ENCODE results near the gene SEMA5A.

Gene SEMA5A

DNA sequence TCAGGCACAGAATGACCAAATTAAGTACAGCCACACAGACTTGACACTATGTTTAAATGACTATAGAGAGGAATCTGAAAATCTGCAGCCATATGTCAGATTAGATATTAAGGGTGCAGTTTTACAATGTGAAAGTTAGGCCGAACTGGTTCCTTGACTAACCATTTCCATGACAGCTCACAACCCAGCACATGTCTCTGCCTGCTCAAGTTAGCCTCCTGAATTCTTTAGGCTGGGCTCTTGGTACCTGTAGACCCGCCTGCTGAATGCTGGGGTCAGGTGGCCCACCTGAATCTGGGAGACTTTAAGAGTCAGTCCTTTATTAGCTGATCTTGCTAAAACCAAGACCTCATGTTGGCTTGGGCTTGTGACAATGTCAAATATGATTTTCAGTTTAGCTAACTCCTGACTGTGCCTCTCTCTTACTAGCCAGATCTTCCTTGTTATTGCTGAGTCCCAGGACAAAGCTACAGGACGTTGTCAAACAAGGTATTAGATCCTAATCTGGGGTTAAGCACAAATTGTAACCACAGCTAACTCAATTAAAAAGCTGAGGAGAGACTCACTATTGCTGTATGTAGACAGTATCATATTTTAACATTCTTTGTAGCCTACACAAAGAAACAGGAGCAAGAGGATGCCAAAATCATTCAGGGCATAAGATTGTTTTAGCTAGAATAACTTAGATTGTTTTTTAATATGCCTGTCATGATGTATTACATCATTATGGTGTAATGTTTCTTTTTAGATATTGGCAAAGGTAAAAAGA lies 490.9 kb downstream of the SEMA5A start:
- no peaks in the 10 kb centered on the region for H3K36me3 ChIP-seq (ENCODE audit: control insufficient read depth, insufficient read depth, low read length)
- H2AK5ac ChIP-seq (ENCODE audit: low read length), result no peak overlapping the region
- no peak overlapping the region for H2BK15ac ChIP-seq (replicated peaks; ENCODE audit: low read depth)
- no peak overlapping the region for H3K23ac ChIP-seq (ENCODE audit: low read length)
- no peak overlapping the region for H3K56ac ChIP-seq (ENCODE audit: low read length)
- H4K8ac ChIP-seq (ENCODE audit: low read depth, low read length), result no peak overlapping the region
- no peaks in the 10 kb centered on the region for H3K79me1 ChIP-seq (ENCODE audit: low read length)
- H3K79me2 ChIP-seq (ENCODE audit: control insufficient read depth, insufficient read depth, low read length), result no peaks in the 10 kb centered on the region
- no peaks in the 10 kb centered on the region for H3K27me3 ChIP-seq (ENCODE audit: insufficient read depth, low read length, poor library complexity)
- no peak for DNase-seq
- H2BK120ac ChIP-seq (ENCODE audit: low read depth, low read length), result no peak overlapping the region
- H3K4me2 ChIP-seq (ENCODE audit: low read length), result no peak overlapping the region
- H3K18ac ChIP-seq (ENCODE audit: low read length), result no peak overlapping the region
- H3K4ac ChIP-seq (ENCODE audit: low read depth, low read length), result no peak overlapping the region
- H3K9ac ChIP-seq (ENCODE audit: low read length), result no peak overlapping the region
- no peak overlapping the region for H3K4me3 ChIP-seq (ENCODE audit: low read length)
- no peak overlapping the region for H4K5ac ChIP-seq (ENCODE audit: low read length)
- no CpG with 5 or more reads among the region's 3 CpGs for WGBS (ENCODE audit: extremely low coverage, insufficient coverage, low lambda C conversion rate)
- H2BK5ac ChIP-seq (ENCODE audit: low read length), result no peak overlapping the region
- H3K4me1 ChIP-seq (ENCODE audit: control insufficient read depth, low read depth, low read length), result no peaks in the 10 kb centered on the region
- H3K27ac ChIP-seq (ENCODE audit: low read depth, low read length), result no peak overlapping the region

- Histone ChIP-seq H3K27ac (ENCODE audit: low read depth, low read length) (no peak overlapping the region), H3K4me3 (ENCODE audit: low read length) (no peak overlapping the region), H3K18ac (ENCODE audit: low read length) (no peak overlapping the region), H3K79me2 (ENCODE audit: control insufficient read depth, insufficient read depth, low read length) (no peaks in the 10 kb centered on the region), H3K27me3 (ENCODE audit: insufficient read depth, low read length, poor library complexity) (no peaks in the 10 kb centered on the region), H3K4me1 (ENCODE audit: control insufficient read depth, low read depth, low read length) (no peaks in the 10 kb centered on the region), H3K79me1 (ENCODE audit: low read length) (no peaks in the 10 kb centered on the region), H3K9ac (ENCODE audit: low read length) (no peak overlapping the region), H2BK15ac (replicated peaks; ENCODE audit: low read depth) (no peak overlapping the region), H3K4ac (ENCODE audit: low read depth, low read length) (no peak overlapping the region), H2BK120ac (ENCODE audit: low read depth, low read length) (no peak overlapping the region), H3K56ac (ENCODE audit: low read length) (no peak overlapping the region), H3K36me3 (ENCODE audit: control insufficient read depth, insufficient read depth, low read length) (no peaks in the 10 kb centered on the region), H2BK5ac (ENCODE audit: low read length) (no peak overlapping the region), H2AK5ac (ENCODE audit: low read length) (no peak overlapping the region), H3K23ac (ENCODE audit: low read length) (no peak overlapping the region), H4K5ac (ENCODE audit: low read length) (no peak overlapping the region), H4K8ac (ENCODE audit: low read depth, low read length) (no peak overlapping the region), H3K4me2 (ENCODE audit: low read length) (no peak overlapping the region)
- DNase-seq, result no peak
- WGBS (ENCODE audit: extremely low coverage, insufficient coverage, low lambda C conversion rate), result no CpG with 5 or more reads among the region's 6 CpGs
These were observed 491.6 kb downstream of the SEMA5A start for GRCh38 chr5:9054322-9054721.

DNA sequence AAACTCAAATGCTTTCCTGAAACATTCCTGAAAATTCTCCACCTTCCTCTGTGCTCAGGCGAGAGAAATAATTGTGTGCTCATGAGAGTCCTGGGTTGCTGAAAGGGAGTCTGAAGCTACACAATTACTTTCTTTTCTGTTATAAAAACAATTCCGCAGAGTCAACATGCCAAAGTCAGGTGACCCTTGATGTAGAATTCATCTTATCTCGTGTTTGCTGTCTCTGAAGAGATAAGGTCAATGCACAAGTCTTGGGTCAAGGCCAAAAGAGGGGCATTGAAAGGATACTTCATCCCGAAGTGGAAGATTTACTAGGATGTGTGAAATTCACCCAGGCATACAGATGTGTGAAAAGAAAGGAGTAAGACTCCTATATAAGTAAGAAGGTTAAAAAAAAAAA lies 493.5 kb downstream of the SEMA5A start:
- Histone ChIP-seq H3K4me2 (ENCODE audit: low read length) (no peak overlapping the region), H3K79me2 (ENCODE audit: control insufficient read depth, insufficient read depth, low read length) (no peaks in the 10 kb centered on the region), H3K4me1 (ENCODE audit: control insufficient read depth, low read depth, low read length) (no peaks in the 10 kb centered on the region), H4K5ac (ENCODE audit: low read length) (no peak overlapping the region), H3K79me1 (ENCODE audit: low read length) (no peaks in the 10 kb centered on the region), H2AK5ac (ENCODE audit: low read length) (no peak overlapping the region), H3K27me3 (ENCODE audit: insufficient read depth, low read length, poor library complexity) (no peaks in the 10 kb centered on the region), H2BK15ac (replicated peaks; ENCODE audit: low read depth) (no peak overlapping the region), H3K18ac (ENCODE audit: low read length) (no peak overlapping the region), H3K9ac (ENCODE audit: low read length) (no peak overlapping the region), H3K36me3 (ENCODE audit: control insufficient read depth, insufficient read depth, low read length) (peaks cover 1% of the 10 kb centered on the region), H3K23ac (ENCODE audit: low read length) (no peak overlapping the region), H3K27ac (ENCODE audit: low read depth, low read length) (no peak overlapping the region), H3K56ac (ENCODE audit: low read length) (no peak overlapping the region), H2BK5ac (ENCODE audit: low read length) (no peak overlapping the region), H3K4ac (ENCODE audit: low read depth, low read length) (no peak overlapping the region), H3K4me3 (ENCODE audit: low read length) (no peak overlapping the region), H2BK120ac (ENCODE audit: low read depth, low read length) (no peak overlapping the region), H4K8ac (ENCODE audit: low read depth, low read length) (no peak overlapping the region)
- DNase-seq, result peak; percentile 39
- WGBS (ENCODE audit: extremely low coverage, insufficient coverage, low lambda C conversion rate), result no CpG with 5 or more reads among the region's 4 CpGs

DNA sequence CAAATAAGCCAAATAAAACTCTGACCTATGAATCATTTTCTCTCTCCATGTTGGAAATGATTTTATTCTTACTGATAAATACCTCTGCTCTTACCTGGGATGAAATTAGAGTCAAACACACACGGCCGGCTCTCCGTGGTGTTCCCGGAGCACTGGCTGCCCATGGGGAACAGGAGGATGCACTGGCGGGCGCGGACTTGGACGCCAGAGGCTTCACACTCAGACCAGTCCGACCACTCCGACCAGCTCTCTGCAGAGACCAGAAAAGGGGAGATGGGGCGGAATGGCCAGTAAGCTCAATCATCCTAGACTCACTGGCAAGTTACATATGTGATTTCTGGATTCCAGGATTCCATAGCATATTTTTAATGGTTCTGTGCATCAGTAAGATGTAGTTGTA lies 494.1 kb downstream of the SEMA5A start:
- no peak overlapping the region for H3K56ac ChIP-seq (ENCODE audit: low read length)
- H3K4me2 ChIP-seq (ENCODE audit: low read length), result no peak overlapping the region
- H2BK5ac ChIP-seq (ENCODE audit: low read length), result no peak overlapping the region
- WGBS (ENCODE audit: extremely low coverage, insufficient coverage, low lambda C conversion rate), result no CpG with 5 or more reads among the region's 11 CpGs
- no peak for DNase-seq
- H2BK15ac ChIP-seq (replicated peaks; ENCODE audit: low read depth), result no peak overlapping the region
- no peaks in the 10 kb centered on the region for H3K79me1 ChIP-seq (ENCODE audit: low read length)
- H4K5ac ChIP-seq (ENCODE audit: low read length), result no peak overlapping the region
- H3K9ac ChIP-seq (ENCODE audit: low read length), result no peak overlapping the region
- H3K4me1 ChIP-seq (ENCODE audit: control insufficient read depth, low read depth, low read length), result no peaks in the 10 kb centered on the region
- H3K36me3 ChIP-seq (ENCODE audit: control insufficient read depth, insufficient read depth, low read length), result peaks cover 1% of the 10 kb centered on the region
- no peak overlapping the region for H2BK120ac ChIP-seq (ENCODE audit: low read depth, low read length)
- no peak overlapping the region for H2AK5ac ChIP-seq (ENCODE audit: low read length)
- H3K27me3 ChIP-seq (ENCODE audit: insufficient read depth, low read length, poor library complexity), result no peaks in the 10 kb centered on the region
- no peak overlapping the region for H3K4ac ChIP-seq (ENCODE audit: low read depth, low read length)
- no peak overlapping the region for H3K4me3 ChIP-seq (ENCODE audit: low read length)
- H4K8ac ChIP-seq (ENCODE audit: low read depth, low read length), result no peak overlapping the region
- H3K79me2 ChIP-seq (ENCODE audit: control insufficient read depth, insufficient read depth, low read length), result no peaks in the 10 kb centered on the region
- H3K18ac ChIP-seq (ENCODE audit: low read length), result no peak overlapping the region
- no peak overlapping the region for H3K27ac ChIP-seq (ENCODE audit: low read depth, low read length)
- no peak overlapping the region for H3K23ac ChIP-seq (ENCODE audit: low read length)

DNA sequence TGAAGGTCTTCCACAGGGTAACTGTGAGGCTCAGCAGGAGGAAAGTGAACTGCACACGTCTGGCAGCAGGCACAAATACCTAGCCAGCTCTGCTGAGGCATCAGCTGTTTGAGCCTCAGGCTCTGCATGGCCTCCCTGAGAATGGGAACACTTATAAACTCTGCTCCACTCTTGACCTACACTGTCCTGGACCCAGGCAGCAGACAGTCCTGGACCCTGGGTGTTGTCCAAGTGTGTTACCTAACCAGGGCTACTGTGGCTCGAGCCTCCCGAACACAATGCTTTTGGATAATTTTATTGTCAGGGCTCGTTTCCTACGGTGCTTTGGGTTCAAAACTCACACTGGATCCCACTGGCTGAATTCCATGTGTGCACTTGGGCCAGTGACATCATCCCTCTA lies 497.9 kb downstream of the SEMA5A start:
- Histone ChIP-seq H2BK120ac (ENCODE audit: low read depth, low read length) (no peak overlapping the region), H3K18ac (ENCODE audit: low read length) (no peak overlapping the region), H3K4me1 (ENCODE audit: control insufficient read depth, low read depth, low read length) (no peaks in the 10 kb centered on the region), H3K36me3 (ENCODE audit: control insufficient read depth, insufficient read depth, low read length) (peaks cover 5% of the 10 kb centered on the region), H4K8ac (ENCODE audit: low read depth, low read length) (no peak overlapping the region), H3K79me2 (ENCODE audit: control insufficient read depth, insufficient read depth, low read length) (no peaks in the 10 kb centered on the region), H3K79me1 (ENCODE audit: low read length) (no peaks in the 10 kb centered on the region), H2AK5ac (ENCODE audit: low read length) (no peak overlapping the region), H3K27me3 (ENCODE audit: insufficient read depth, low read length, poor library complexity) (no peaks in the 10 kb centered on the region), H3K23ac (ENCODE audit: low read length) (no peak overlapping the region), H3K27ac (ENCODE audit: low read depth, low read length) (no peak overlapping the region), H3K4me2 (ENCODE audit: low read length) (no peak overlapping the region), H3K56ac (ENCODE audit: low read length) (no peak overlapping the region), H3K4me3 (ENCODE audit: low read length) (no peak overlapping the region), H2BK15ac (replicated peaks; ENCODE audit: low read depth) (no peak overlapping the region), H3K4ac (ENCODE audit: low read depth, low read length) (no peak overlapping the region), H2BK5ac (ENCODE audit: low read length) (no peak overlapping the region), H3K9ac (ENCODE audit: low read length) (no peak overlapping the region), H4K5ac (ENCODE audit: low read length) (no peak overlapping the region)
- no CpG with 5 or more reads among the region's 5 CpGs for WGBS (ENCODE audit: extremely low coverage, insufficient coverage, low lambda C conversion rate)
- no peak for DNase-seq
